ENCODE measurements around the gene RNF214.
A peak's percentile ranks its signal among the peaks of the same experiment; 100 is the strongest.

The RNF214 gene

GRCh38 chr11:117217141-117218084, 15.1 kb upstream of the RNF214 start:
- DNase-seq = no peak

- DNase-seq = no peak
Measured at GRCh38 chr11:117218133-117218915, 14.1 kb upstream of the RNF214 start.

DNA sequence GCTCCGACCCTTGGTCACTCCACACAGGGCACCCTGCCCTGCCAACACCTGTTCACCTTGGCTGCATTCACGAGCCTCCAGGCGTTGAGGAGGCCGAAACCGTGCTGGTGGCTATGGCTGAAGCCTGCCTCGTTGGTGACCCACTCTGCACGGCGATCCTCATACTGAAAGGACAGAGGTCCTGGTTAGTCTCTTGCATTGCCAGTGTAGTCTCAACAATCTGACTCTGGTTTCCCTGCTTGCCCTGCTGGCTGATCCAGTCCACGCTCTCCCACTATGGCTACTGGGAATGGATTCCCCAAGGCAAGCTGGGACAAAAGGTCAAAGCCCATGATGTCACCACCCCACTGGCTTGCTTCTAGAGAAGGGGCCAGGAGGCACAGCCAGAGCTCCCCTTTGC, 13.5 kb upstream of the RNF214 start:
- no peak for DNase-seq

DNA sequence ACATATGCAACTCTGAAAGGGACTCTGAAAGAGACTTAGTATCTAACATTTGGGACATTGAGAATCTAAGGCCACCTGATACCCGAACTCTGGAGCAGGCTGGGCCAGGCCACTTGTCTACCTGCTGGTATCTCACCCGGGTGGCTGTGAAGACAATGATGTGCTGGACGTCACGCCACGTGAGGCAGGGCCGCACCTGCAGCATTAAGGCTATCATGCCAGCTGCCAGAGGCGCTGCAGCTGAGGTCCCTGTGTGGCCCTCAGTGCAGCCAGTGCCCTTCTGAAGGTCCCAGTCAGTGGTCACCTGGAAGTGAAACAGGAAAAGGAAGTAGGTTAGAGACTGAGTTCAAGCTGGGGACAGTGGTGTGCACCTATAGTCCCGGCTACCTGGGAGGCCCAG, 13.0 kb upstream of the RNF214 start:
- DNase-seq = no peak

DNA sequence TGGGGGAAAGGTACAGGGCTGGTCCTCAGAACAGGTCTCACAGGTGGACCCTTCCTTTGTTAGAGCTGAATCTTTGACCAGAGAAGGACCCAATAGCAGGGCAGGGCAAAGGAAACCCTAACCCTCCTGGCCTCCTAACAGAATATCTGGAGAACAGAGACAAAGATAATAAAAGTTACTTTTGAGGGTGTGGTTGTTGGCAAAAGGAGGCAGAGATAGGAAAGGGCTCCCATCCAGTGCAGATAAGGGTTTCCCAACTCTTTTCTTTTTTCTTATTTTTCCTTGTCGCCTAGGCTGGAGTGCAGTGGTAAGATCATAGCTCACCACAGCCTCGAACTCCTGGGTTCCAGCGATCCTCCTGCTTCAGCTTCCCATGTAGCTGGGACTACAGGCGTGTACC, 12.5 kb upstream of the RNF214 start:
- DNase-seq = no peak

- DNase-seq = peak; percentile 48
Measured at GRCh38 chr11:117220568-117220967, 11.9 kb upstream of the RNF214 start.

GRCh38 chr11:117220999-117221774, 11.3 kb upstream of the RNF214 start:
- DNase-seq = no peak

- no peak for DNase-seq
Measured at GRCh38 chr11:117221775-117222517, 10.5 kb upstream of the RNF214 start.

- DNase-seq = no peak
Measured at GRCh38 chr11:117222991-117223740, 9.3 kb upstream of the RNF214 start.

DNA sequence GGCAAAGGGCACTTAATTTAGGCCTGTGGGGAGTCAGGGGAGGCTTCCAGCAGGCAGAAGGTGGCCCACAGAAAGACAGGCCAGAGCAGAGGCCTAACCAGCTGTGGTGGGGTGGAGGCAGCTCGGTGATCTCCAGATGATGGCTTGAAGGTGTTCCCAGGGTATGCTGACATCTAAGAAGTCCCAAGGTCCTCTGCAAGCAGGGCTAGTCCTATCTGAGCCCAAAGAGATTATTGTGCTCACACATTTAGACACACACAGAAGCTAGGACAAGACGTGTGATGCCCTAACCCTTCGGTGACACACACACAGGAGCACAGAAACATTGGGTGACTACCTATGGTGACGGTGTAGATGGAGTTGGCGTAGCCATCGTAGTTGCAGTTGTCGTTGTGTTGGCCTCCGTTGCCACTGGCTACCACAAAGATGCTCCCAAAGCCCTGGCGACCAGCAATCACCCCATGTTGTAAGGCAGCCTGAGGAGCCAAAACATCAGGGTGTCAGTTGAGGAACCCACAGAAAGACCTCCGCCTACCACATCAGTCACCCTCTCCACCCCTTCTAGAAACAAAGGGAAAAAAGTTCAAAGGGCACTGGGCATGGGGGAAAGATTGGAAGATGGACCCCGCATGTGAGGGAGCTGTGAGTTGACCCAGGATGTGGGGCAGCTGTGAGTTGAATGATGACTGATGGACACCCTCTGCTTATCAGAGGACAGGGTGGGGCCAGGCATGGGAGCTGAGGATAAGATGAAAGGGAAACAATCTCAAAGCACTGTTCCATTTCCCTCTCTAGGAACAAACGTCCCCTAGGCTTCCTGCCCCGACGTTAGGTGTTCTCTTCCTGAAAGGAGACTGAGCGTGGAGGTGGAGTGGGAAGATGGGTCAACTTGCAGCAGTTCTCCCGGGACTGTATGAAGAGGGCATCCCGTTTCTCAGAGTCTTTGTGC, 8.5 kb upstream of the RNF214 start:
- DNase-seq = no peak

DNA sequence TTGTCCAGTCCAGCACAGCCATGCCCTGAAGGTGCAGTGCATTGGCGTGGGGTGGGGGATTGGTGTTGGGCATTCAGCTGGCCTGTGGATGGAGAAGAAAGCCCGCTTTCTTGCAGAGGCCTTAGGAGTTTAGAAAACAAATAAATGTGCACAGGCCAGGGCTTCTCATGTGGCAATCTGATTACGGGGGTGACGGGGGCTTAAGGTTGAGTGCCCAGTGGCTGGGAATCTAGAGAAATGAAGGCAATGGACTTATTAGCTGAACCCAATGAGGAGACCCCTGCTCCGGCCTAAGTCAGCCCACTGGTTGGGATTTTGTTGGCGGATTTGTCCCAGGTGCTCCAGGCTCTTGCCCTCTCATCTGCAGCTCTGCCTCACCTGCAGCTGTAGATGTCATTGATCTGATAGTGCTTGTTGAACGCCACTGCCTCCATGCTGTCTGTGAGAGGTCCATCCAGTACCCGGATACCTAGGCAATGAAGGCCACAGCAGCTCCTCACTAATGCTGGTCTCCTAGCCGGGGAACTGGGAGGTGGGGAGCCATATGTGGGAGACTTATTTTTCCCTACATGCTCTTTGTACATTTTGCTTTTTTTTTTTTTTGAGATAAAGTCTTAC, 6.8 kb upstream of the RNF214 start:
- DNase-seq = no peak

GRCh38 chr11:117226388-117227385, 5.8 kb upstream of the RNF214 start:
- peak; percentile 83 for DNase-seq

- no peak for DNase-seq
Measured at GRCh38 chr11:117228091-117228490, 4.4 kb upstream of the RNF214 start.

DNA sequence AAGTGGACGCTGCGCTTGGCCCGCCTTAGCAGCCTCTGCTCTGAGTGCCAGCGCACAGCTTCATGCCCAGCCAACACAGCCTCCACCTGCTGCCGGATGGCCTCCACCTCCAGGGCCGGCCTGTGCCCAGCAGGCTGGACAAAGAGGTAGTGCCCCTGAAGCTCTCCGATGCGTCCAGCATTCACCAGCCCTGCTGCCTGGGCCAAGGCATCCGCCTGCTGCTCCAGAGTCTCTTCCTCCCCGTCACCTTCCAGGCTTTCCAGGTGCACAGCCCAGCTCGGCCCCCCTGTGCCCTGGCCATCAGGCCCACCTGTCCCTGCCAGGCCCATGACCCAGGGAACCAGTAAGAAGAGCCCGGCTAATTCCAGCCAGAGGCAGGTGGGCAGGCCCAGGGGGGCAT, 3.1 kb upstream of the RNF214 start:
- no peak for DNase-seq

DNA sequence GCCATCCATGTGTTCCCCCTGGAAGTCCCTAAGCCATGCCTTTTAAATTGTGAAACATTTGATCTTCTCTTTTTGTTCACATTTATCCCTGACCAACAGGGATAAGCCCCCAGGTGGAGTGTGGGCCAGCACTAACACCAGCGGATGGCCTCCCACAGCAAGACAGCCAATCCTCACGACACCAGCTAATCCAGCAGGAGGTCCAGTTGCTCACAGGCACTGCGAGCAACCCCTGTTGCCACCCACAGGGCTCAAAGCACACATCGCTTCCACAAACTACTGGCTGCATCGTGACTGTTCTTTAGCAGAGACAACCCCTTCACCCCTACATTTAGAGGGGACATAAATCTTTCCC, 2.6 kb upstream of the RNF214 start:
- no peak for DNase-seq

DNA sequence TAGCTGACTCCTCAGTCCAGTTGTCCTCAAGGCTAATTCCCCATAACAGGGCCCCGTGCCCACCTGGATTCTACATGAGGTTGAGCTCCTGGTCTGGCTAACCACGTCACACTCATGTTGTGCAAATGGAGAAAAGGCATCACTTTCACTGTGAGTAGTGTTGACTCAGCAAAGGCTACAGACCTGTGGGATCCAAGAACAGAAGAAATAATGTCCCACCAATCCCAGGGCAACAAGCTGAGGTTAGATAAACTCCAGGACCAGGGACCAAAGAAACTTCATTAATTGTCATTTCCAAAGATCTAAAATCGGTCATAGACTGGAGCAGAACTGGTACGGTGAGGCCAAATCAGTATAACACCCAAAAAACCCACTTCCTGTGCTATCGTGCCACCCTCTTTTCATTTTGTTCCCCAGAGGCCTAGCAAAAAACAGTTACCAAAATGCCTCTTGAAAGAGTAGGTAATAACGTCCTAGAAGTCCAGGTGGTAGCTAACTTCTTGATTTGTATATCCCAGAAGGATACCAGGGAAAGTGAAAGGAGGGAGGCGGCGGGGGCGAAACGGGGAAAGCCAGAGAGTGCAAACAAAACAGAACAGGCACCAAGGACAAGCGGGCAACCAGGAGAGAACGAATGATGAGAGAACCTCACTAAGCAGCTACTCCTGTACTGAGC, 2.0 kb upstream of the RNF214 start:
- DNase-seq = no peak

GRCh38 chr11:117230999-117231841, 1.3 kb upstream of the RNF214 start:
- DNase-seq = no peak

- DNase-seq = no peak
Measured at GRCh38 chr11:117231842-117232091, 704 bp upstream of the RNF214 start, which contains the start of gene PCSK7. TSS of gene PCSK7 (minus strand) at chr11:117232073. CDS start at chr11:117229844, 2,229 bp downstream.
